Measurements from ENCODE around the gene BUD23.

The BUD23 gene

GRCh38 chr7:73742753-73743641 is 59.6 kb downstream of the BUD23 start:
- DNase-seq (ENCODE audit: low spot score): no peak

GRCh38 chr7:73746378-73746777 is 63.0 kb downstream of the BUD23 start:
- no peak for DNase-seq (ENCODE audit: low spot score)

Data from activated CD4-positive, alpha-beta T cell treated with anti-CD3 and anti-CD28 coated beads, Interleukin-2, Interleukin-4, amounts not matched to agents 100 ng/mL and 50 ng/mL, durations not matched to agents 16 hours and 8 hours (primary cell).